ENCODE data around the gene CDK14.
"Not testable (repeated sequence)": the region's sequence is repeated elsewhere in the genome, so short reads cannot be mapped to it uniquely, and the experiment has no call there.

Gene CDK14

DNA sequence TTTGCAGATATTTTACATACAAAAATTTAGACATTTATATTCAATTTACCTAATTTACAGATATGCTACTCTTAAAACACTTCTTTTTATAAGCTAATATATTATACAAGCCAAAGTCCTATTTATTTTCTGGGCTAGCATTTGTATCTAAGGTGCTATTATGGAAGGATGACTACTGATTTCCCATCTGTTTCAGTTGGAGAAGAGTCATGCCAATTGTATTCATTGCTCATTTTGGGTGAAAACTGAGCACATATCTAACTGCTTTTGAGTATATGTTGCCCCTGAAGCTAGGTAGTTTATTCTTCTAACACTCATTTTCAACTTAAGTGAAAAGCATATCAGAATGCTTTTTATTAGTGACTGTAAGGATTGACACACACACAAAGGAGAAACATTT, 172.9 kb downstream of the CDK14 start:
- TF ChIP-seq CTCF (IDR thresholded peaks at IDR 0.05) = no peak
- Histone ChIP-seq H3K4me3 (ENCODE audit: low read depth in 1 of 2, low read length in 1 of 2) (no peak overlapping the region), H3K9me3 (no peaks in the 10 kb centered on the region), H3K27ac (no peak overlapping the region), H3K36me3 (no peaks in the 10 kb centered on the region), H3K4me1 (ENCODE audit: control insufficient read depth in 1 of 2, insufficient read depth in 1 of 2, low read depth in 1 of 2, low read length in 1 of 2) (peaks cover 9 to 14% of the 10 kb centered on the region in 2 experiments), H3K27me3 (no peaks in the 10 kb centered on the region)

DNA sequence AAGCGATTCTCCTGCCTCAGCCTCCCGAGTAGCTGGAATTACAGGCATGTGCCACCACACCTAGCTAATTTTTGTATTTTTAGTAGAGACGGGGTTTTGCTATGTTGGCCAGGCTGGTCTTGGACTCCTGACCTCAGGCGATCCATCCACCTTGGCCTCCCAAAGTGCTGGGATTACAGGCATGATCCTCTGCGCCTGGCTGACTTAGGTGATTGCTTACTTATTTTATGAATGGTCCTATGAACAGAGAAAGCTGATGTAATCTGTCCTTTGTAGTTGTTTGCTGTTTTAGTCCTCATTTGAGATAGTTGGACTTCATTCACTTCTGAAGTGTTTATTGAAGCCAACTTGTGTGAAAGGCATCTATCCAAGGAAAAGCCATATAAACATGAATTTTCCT, 173.4 kb downstream of the CDK14 start:
- not testable (repeated sequence) for H3K27me3 ChIP-seq; H3K9me3 ChIP-seq; H3K36me3 ChIP-seq; H3K27ac ChIP-seq; H3K4me3 ChIP-seq (ENCODE audit: low read depth in 1 of 2, low read length in 1 of 2)
- H3K4me1 ChIP-seq (ENCODE audit: control insufficient read depth in 1 of 2, insufficient read depth in 1 of 2, low read depth in 1 of 2, low read length in 1 of 2) = peaks cover 9 to 14% of the 10 kb centered on the region in 2 experiments

GRCh38 chr7:90771281-90771680, 175.2 kb downstream of the CDK14 start:
- H3K27me3 ChIP-seq = no peaks in the 10 kb centered on the region
- no peak for TF ChIP-seq CTCF (IDR thresholded peaks at IDR 0.05)
- H3K4me1 ChIP-seq (ENCODE audit: control insufficient read depth in 1 of 2, insufficient read depth in 1 of 2, low read depth in 1 of 2, low read length in 1 of 2) = peaks cover 9 to 14% of the 10 kb centered on the region in 2 experiments
- H3K4me3 ChIP-seq (ENCODE audit: low read depth in 1 of 2, low read length in 1 of 2) = no peak overlapping the region
- peak overlapping the region; percentile 88 for H3K27ac ChIP-seq
- no peaks in the 10 kb centered on the region for H3K9me3 ChIP-seq
- no peaks in the 10 kb centered on the region for H3K36me3 ChIP-seq

DNA sequence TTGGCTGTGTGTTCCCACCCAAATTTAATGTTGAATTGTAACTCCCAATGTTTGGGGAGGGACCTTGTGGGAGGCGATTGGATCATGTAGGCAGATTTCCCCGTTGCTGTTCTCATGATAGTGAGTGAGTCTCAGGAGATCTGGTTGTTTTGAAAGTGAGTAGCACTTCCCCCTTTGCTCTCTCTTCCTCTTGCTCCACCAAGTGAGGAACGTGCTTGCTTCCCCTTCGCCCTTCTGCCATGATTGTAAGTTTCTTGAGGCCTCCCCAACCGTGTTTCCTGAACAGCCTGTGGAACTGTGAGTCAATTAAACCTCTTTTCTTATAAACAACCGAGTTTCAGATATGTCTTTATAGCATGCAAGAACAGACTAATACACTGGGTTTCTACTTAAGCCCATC, 176.3 kb downstream of the CDK14 start:
- H3K4me3 ChIP-seq (ENCODE audit: low read depth in 1 of 2, low read length in 1 of 2) = no peak overlapping the region
- no peaks in the 10 kb centered on the region for H3K36me3 ChIP-seq
- peaks cover 9 to 14% of the 10 kb centered on the region in 2 experiments for H3K4me1 ChIP-seq (ENCODE audit: control insufficient read depth in 1 of 2, insufficient read depth in 1 of 2, low read depth in 1 of 2, low read length in 1 of 2)
- H3K27me3 ChIP-seq = no peaks in the 10 kb centered on the region
- H3K27ac ChIP-seq = peak overlapping the region; percentile 88
- H3K9me3 ChIP-seq = no peaks in the 10 kb centered on the region
- no peak for TF ChIP-seq CTCF (IDR thresholded peaks at IDR 0.05)

- no peaks in the 10 kb centered on the region for H3K27me3 ChIP-seq
- no peaks in the 10 kb centered on the region for H3K36me3 ChIP-seq
- TF ChIP-seq CTCF (IDR thresholded peaks at IDR 0.05) = no peak
- H3K4me1 ChIP-seq (ENCODE audit: control insufficient read depth in 1 of 2, insufficient read depth in 1 of 2, low read depth in 1 of 2, low read length in 1 of 2) = peaks cover 9 to 14% of the 10 kb centered on the region in 2 experiments
- H3K4me3 ChIP-seq (ENCODE audit: low read depth in 1 of 2, low read length in 1 of 2) = no peak overlapping the region
- no peaks in the 10 kb centered on the region for H3K9me3 ChIP-seq
- H3K27ac ChIP-seq = peak overlapping the region; percentile 88
These were observed 177.1 kb downstream of the CDK14 start for GRCh38 chr7:90773269-90773668.

GRCh38 chr7:90774706-90775105, 178.6 kb downstream of the CDK14 start:
- no peaks in the 10 kb centered on the region for H3K27me3 ChIP-seq
- H3K4me1 ChIP-seq (ENCODE audit: control insufficient read depth in 1 of 2, insufficient read depth in 1 of 2, low read depth in 1 of 2, low read length in 1 of 2) = peaks cover 9 to 14% of the 10 kb centered on the region in 2 experiments
- H3K9me3 ChIP-seq = no peaks in the 10 kb centered on the region
- H3K27ac ChIP-seq = no peak overlapping the region
- H3K4me3 ChIP-seq (ENCODE audit: low read depth in 1 of 2, low read length in 1 of 2) = no peak overlapping the region
- no peaks in the 10 kb centered on the region for H3K36me3 ChIP-seq
- TF ChIP-seq CTCF (IDR thresholded peaks at IDR 0.05) = no peak

Data from neutrophil (primary cell).